Measurements from ENCODE around the gene KLK4.

DNA sequence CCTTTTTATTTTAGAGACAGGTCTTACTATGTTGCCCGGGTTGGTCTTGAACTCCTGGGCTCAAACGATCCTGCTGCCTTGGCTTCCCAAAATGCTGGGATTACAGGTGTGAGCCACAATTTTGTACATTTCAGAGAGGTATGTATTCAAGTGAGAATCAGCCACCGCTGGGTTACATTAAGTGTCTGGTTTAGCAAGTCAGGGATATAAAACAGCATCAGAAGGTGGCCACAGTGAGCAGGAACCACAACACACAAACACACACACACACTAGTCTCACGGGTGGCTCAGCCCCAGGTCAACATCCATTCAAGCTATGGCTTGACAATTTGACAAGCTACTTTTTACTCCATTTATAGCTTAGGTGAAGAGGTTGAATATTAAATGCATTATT lies 21.5 kb upstream of the KLK4 start:
- TF ChIP-seq CEBPB (IDR thresholded peaks at IDR 0.05; ENCODE audit: borderline replicate concordance in 1 of 2, low read depth in 2 of 2, low read length in 2 of 2) (no peak), BHLHE40 (IDR thresholded peaks at IDR 0.05; ENCODE audit: borderline replicate concordance in 1 of 2, low read depth in 2 of 2, low read length in 1 of 2) (no peak), RAD21 (IDR thresholded peaks at IDR 0.05; ENCODE audit: insufficient read depth, low read depth, low read length) (no peak), CBX5 (IDR thresholded peaks at IDR 0.05; ENCODE audit: low read depth) (no peak), ZNF384 (IDR thresholded peaks at IDR 0.05; ENCODE audit: borderline replicate concordance, low read depth, low read length) (no peak), STAT1 (conservative IDR thresholded peaks at IDR 0.05) (no peak), EGR1 (IDR thresholded peaks at IDR 0.05; ENCODE audit: borderline replicate concordance in 1 of 2, low read depth in 2 of 2, low read length in 2 of 2) (no peak), TAF1 (IDR thresholded peaks at IDR 0.05; ENCODE audit: borderline replicate concordance, low read depth, low read length) (no peak)
- TF ChIP-seq, protein P1, sequence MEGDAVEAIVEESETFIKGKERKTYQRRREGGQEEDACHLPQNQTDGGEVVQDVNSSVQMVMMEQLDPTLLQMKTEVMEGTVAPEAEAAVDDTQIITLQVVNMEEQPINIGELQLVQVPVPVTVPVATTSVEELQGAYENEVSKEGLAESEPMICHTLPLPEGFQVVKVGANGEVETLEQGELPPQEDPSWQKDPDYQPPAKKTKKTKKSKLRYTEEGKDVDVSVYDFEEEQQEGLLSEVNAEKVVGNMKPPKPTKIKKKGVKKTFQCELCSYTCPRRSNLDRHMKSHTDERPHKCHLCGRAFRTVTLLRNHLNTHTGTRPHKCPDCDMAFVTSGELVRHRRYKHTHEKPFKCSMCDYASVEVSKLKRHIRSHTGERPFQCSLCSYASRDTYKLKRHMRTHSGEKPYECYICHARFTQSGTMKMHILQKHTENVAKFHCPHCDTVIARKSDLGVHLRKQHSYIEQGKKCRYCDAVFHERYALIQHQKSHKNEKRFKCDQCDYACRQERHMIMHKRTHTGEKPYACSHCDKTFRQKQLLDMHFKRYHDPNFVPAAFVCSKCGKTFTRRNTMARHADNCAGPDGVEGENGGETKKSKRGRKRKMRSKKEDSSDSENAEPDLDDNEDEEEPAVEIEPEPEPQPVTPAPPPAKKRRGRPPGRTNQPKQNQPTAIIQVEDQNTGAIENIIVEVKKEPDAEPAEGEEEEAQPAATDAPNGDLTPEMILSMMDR (IDR thresholded peaks at IDR 0.05 in 2 of 3, conservative IDR thresholded peaks at IDR 0.05 in 1 of 3; ENCODE audit: control insufficient read depth in 2 of 3, extremely low read depth in 1 of 3, insufficient read depth in 1 of 3, low read depth in 3 of 3, low read length in 3 of 3): no peak
- TF ChIP-seq, protein P2, sequence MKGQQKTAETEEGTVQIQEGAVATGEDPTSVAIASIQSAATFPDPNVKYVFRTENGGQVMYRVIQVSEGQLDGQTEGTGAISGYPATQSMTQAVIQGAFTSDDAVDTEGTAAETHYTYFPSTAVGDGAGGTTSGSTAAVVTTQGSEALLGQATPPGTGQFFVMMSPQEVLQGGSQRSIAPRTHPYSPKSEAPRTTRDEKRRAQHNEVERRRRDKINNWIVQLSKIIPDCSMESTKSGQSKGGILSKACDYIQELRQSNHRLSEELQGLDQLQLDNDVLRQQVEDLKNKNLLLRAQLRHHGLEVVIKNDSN (IDR thresholded peaks at IDR 0.05; ENCODE audit: borderline replicate concordance, extremely low read length, insufficient read depth, low read depth, low read length): no peak
- TF ChIP-seq, protein P3, sequence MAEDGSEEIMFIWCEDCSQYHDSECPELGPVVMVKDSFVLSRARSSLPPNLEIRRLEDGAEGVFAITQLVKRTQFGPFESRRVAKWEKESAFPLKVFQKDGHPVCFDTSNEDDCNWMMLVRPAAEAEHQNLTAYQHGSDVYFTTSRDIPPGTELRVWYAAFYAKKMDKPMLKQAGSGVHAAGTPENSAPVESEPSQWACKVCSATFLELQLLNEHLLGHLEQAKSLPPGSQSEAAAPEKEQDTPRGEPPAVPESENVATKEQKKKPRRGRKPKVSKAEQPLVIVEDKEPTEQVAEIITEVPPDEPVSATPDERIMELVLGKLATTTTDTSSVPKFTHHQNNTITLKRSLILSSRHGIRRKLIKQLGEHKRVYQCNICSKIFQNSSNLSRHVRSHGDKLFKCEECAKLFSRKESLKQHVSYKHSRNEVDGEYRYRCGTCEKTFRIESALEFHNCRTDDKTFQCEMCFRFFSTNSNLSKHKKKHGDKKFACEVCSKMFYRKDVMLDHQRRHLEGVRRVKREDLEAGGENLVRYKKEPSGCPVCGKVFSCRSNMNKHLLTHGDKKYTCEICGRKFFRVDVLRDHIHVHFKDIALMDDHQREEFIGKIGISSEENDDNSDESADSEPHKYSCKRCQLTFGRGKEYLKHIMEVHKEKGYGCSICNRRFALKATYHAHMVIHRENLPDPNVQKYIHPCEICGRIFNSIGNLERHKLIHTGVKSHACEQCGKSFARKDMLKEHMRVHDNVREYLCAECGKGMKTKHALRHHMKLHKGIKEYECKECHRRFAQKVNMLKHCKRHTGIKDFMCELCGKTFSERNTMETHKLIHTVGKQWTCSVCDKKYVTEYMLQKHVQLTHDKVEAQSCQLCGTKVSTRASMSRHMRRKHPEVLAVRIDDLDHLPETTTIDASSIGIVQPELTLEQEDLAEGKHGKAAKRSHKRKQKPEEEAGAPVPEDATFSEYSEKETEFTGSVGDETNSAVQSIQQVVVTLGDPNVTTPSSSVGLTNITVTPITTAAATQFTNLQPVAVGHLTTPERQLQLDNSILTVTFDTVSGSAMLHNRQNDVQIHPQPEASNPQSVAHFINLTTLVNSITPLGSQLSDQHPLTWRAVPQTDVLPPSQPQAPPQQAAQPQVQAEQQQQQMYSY (CRISPR knock-in tag; IDR thresholded peaks at IDR 0.05): no peak
- TF ChIP-seq, protein P4, sequence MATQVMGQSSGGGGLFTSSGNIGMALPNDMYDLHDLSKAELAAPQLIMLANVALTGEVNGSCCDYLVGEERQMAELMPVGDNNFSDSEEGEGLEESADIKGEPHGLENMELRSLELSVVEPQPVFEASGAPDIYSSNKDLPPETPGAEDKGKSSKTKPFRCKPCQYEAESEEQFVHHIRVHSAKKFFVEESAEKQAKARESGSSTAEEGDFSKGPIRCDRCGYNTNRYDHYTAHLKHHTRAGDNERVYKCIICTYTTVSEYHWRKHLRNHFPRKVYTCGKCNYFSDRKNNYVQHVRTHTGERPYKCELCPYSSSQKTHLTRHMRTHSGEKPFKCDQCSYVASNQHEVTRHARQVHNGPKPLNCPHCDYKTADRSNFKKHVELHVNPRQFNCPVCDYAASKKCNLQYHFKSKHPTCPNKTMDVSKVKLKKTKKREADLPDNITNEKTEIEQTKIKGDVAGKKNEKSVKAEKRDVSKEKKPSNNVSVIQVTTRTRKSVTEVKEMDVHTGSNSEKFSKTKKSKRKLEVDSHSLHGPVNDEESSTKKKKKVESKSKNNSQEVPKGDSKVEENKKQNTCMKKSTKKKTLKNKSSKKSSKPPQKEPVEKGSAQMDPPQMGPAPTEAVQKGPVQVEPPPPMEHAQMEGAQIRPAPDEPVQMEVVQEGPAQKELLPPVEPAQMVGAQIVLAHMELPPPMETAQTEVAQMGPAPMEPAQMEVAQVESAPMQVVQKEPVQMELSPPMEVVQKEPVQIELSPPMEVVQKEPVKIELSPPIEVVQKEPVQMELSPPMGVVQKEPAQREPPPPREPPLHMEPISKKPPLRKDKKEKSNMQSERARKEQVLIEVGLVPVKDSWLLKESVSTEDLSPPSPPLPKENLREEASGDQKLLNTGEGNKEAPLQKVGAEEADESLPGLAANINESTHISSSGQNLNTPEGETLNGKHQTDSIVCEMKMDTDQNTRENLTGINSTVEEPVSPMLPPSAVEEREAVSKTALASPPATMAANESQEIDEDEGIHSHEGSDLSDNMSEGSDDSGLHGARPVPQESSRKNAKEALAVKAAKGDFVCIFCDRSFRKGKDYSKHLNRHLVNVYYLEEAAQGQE (IDR thresholded peaks at IDR 0.05; ENCODE audit: low read depth, low read length): no peak
- TF ChIP-seq, protein P5, sequence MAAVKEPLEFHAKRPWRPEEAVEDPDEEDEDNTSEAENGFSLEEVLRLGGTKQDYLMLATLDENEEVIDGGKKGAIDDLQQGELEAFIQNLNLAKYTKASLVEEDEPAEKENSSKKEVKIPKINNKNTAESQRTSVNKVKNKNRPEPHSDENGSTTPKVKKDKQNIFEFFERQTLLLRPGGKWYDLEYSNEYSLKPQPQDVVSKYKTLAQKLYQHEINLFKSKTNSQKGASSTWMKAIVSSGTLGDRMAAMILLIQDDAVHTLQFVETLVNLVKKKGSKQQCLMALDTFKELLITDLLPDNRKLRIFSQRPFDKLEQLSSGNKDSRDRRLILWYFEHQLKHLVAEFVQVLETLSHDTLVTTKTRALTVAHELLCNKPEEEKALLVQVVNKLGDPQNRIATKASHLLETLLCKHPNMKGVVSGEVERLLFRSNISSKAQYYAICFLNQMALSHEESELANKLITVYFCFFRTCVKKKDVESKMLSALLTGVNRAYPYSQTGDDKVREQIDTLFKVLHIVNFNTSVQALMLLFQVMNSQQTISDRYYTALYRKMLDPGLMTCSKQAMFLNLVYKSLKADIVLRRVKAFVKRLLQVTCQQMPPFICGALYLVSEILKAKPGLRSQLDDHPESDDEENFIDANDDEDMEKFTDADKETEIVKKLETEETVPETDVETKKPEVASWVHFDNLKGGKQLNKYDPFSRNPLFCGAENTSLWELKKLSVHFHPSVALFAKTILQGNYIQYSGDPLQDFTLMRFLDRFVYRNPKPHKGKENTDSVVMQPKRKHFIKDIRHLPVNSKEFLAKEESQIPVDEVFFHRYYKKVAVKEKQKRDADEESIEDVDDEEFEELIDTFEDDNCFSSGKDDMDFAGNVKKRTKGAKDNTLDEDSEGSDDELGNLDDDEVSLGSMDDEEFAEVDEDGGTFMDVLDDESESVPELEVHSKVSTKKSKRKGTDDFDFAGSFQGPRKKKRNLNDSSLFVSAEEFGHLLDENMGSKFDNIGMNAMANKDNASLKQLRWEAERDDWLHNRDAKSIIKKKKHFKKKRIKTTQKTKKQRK (IDR thresholded peaks at IDR 0.05; ENCODE audit: low read depth, low read length): no peak

Measured in GM12878 (cell line).